ENCODE results near the gene NMNAT2. TPM values are rescaled to one million over a fixed set of nuclear protein-coding genes. Genes with fewer than 3 reads are reported as not detected.

Gene NMNAT2
- total and polyA plus RNA-seq, 2 of the 8 experiments (the other 6 are each of a cell fraction or from before 2014, with no cell fraction given), result 6.5 to 20.9 TPM

GRCh38 chr1:183407474-183407873 is 10.7 kb downstream of the NMNAT2 start:
- no peak overlapping the region for H3K23ac ChIP-seq (ENCODE audit: insufficient read length)
- no peak overlapping the region for H2AK5ac ChIP-seq (ENCODE audit: low read depth, low read length)
- H3K4me3 ChIP-seq (ENCODE audit: extremely low read depth in 1 of 4, insufficient read depth in 2 of 4, low read depth in 3 of 4, low read length in 4 of 4), result no peak overlapping the region
- H2BK15ac ChIP-seq (ENCODE audit: low read length), result no peak overlapping the region
- H2BK120ac ChIP-seq (replicated peaks; ENCODE audit: low read depth, low read length), result no peak overlapping the region
- no peak overlapping the region for H2BK5ac ChIP-seq (ENCODE audit: low read depth, low read length)
- no peaks in the 10 kb centered on the region for H3K9me3 ChIP-seq (ENCODE audit: insufficient read depth in 2 of 2, low read depth in 1 of 2, low read length in 1 of 2)
- H2BK20ac ChIP-seq (ENCODE audit: low read length), result no peak overlapping the region
- peaks cover 3 to 33% (median 24%) of the 10 kb centered on the region in 4 experiments for H3K4me1 ChIP-seq (replicated peaks in 1 of 4; ENCODE audit: control insufficient read depth in 3 of 4, insufficient read depth in 4 of 4, low read length in 3 of 4)
- no peaks in the 10 kb centered on the region for H4K20me1 ChIP-seq (replicated peaks in 1 of 2; ENCODE audit: control insufficient read depth in 1 of 2, insufficient read depth in 2 of 2, low read length in 2 of 2)
- no peak overlapping the region for H4K8ac ChIP-seq (ENCODE audit: extremely low read depth, insufficient read depth, low read length)
- H4K5ac ChIP-seq (ENCODE audit: insufficient read length, low read depth, low read length), result no peak overlapping the region
- no peak overlapping the region for H3K56ac ChIP-seq (replicated peaks; ENCODE audit: insufficient read length, low read depth, low read length)
- H3K14ac ChIP-seq (ENCODE audit: insufficient read length), result no peak overlapping the region
- H3K23me2 ChIP-seq (ENCODE audit: low read depth, low read length), result no peaks in the 10 kb centered on the region; the same call in 1 of the 2 replicates
- POLR2A ChIA-PET (ENCODE audit: partially characterized antibody), result no interaction called here
- no peak overlapping the region for H3K18ac ChIP-seq (ENCODE audit: extremely low read depth, low read length)
- H3K27me3 ChIP-seq (replicated peaks in 1 of 4; ENCODE audit: control insufficient read depth in 3 of 4, extremely low read depth in 1 of 4, insufficient read depth in 3 of 4, low read length in 3 of 4), result no peaks in the 10 kb centered on the region
- H3K27ac ChIP-seq (ENCODE audit: low read depth, low read length), result no peak overlapping the region
- no peak for FAIRE-seq
- no peak overlapping the region for H2AFZ ChIP-seq (ENCODE audit: low read length)
- H4K91ac ChIP-seq (replicated peaks; ENCODE audit: insufficient read length, low read length), result no peak overlapping the region
- H3K9ac ChIP-seq (replicated peaks in 1 of 4; ENCODE audit: extremely low read depth in 1 of 4, low read depth in 3 of 4, low read length in 3 of 4), result no peak overlapping the region
- DNase-seq (ENCODE audit: low read depth in 1 of 2, low spot score in 2 of 2), result no peak
- no peak overlapping the region for H2BK12ac ChIP-seq (ENCODE audit: low read depth, low read length)
- CTCF ChIA-PET (ENCODE audit: partially characterized antibody), result interaction anchor here (1.1 kb wide), 1 partner anchor 101 kb away, joined by 3 read pairs; no protein-coding TSS in a partner anchor
- no peak overlapping the region for H3K4me2 ChIP-seq (ENCODE audit: insufficient read depth in 1 of 2, low read depth in 2 of 2, low read length in 2 of 2)
- 0 out of 4 replicates have a peak, but pooled peaks cover 0 to 4% of the 10 kb centered on the region in 2 experiments for H3K79me2 ChIP-seq (ENCODE audit: control insufficient read depth in 1 of 2, insufficient read depth in 2 of 2, low read length in 2 of 2)
- no peaks in the 10 kb centered on the region; the same call in 1 of the 2 replicates for H3K79me1 ChIP-seq (ENCODE audit: low read depth, low read length)
- WGBS, 2 experiments (ENCODE audit: extremely low coverage in 1 of 2, insufficient coverage in 1 of 2, insufficient read length in 1 of 2, insufficient replicate concordance in 2 of 2, low coverage in 1 of 2, low lambda C conversion rate in 2 of 2, missing lambda C conversion rate in 1 of 2), result 95% methylated on average over 2 of the region's 2 CpGs; no CpG with 5 or more reads in 1 of the 2 experiments
- no peak overlapping the region for H3K4ac ChIP-seq (replicated peaks; ENCODE audit: insufficient read length, low read depth, low read length)
- H3K36me3 ChIP-seq (ENCODE audit: control insufficient read depth in 2 of 4, insufficient read depth in 4 of 4, low read length in 3 of 4), result no peaks in the 10 kb centered on the region
- no peak for TF ChIP-seq SP4 (IDR thresholded peaks at IDR 0.05; ENCODE audit: low read length)
- TF ChIP-seq HDAC6 (IDR thresholded peaks at IDR 0.05; ENCODE audit: low read depth, low read length), result no peak
- no peak for TF ChIP-seq POU5F1 (IDR thresholded peaks at IDR 0.05; ENCODE audit: low read depth, low read length)
- TF ChIP-seq POLR2AphosphoS5 (IDR thresholded peaks at IDR 0.05; ENCODE audit: low read depth, low read length), result no peak
- TF ChIP-seq SIX5 (IDR thresholded peaks at IDR 0.05; ENCODE audit: low read depth, low read length), result no peak
